Kidney epithelial cell (primary cell): ENCODE measurements around the gene IFT81. TPM values are rescaled to one million over a fixed set of nuclear protein-coding genes. Genes with fewer than 3 reads are reported as not detected.
"Not testable (repeated sequence)": the region's sequence is repeated elsewhere in the genome, so short reads cannot be mapped to it uniquely, and the experiment has no call there.

Experiments
- DNase-seq: peaks from one replicate; pipeline ENCODE4 v3.0.0-alpha.2; 2010; ENCODE audit warnings: low read depth
- H3K27me3 ChIP-seq: 2 replicates; pipeline ENCODE4 v1.6.0; 2011; ENCODE audit warnings: low read length; ENCODE audit not compliant: control insufficient read depth, insufficient read depth
- H3K36me3 ChIP-seq: 2 replicates; pipeline ENCODE4 v1.5.1; 2011; ENCODE audit warnings: low read length; ENCODE audit not compliant: control insufficient read depth, insufficient read depth
- H3K4me3 ChIP-seq: 2 replicates; pipeline ENCODE4 v1.5.1; 2011; ENCODE audit warnings: low read depth, mild to moderate bottlenecking, control low read depth, low read length
- CTCF ChIP-seq: IDR thresholded peaks from 2 replicates; pipeline ENCODE4 v1.5.1; 2011; ENCODE audit warnings: mild to moderate bottlenecking, moderate library complexity, low read length, control low read depth, inconsistent platforms; ENCODE audit not compliant: insufficient read depth, poor library complexity, severe bottlenecking
- total RNA-seq: library from RNA; depleted of rRNA; stranded (reverse); fragments of >200 nt; gene quantifications from 2 replicates; pipeline ENCODE4 v1.2.3, GENCODE V29; 2015

The IFT81 gene
- total RNA-seq, 1 donor from 2014 or later = 6.9 TPM

- no peak for TF ChIP-seq CTCF
- H3K27me3 ChIP-seq = no peaks in the 10 kb centered on the region
- H3K36me3 ChIP-seq = no peaks in the 10 kb centered on the region
- no peak for DNase-seq
- H3K4me3 ChIP-seq = no peak overlapping the region
These were observed 103.0 kb downstream of the IFT81 start for GRCh38 chr12:110227138-110227537.

GRCh38 chr12:110228348-110228747 lies 104.2 kb downstream of the IFT81 start:
- H3K36me3 ChIP-seq, H3K4me3 ChIP-seq, DNase-seq, H3K27me3 ChIP-seq: not testable (repeated sequence)

- Histone ChIP-seq H3K27me3 (no peaks in the 10 kb centered on the region), H3K4me3 (no peak overlapping the region), H3K36me3 (no peaks in the 10 kb centered on the region)
- no peak for DNase-seq
- no peak for TF ChIP-seq CTCF
These were observed 104.6 kb downstream of the IFT81 start for GRCh38 chr12:110228756-110229155.

- Histone ChIP-seq H3K4me3 (no peak overlapping the region), H3K27me3 (no peaks in the 10 kb centered on the region), H3K36me3 (no peaks in the 10 kb centered on the region)
- DNase-seq = no peak
- no peak for TF ChIP-seq CTCF
These were observed 105.3 kb downstream of the IFT81 start for GRCh38 chr12:110229409-110229808.

- H3K36me3 ChIP-seq = no peaks in the 10 kb centered on the region
- H3K27me3 ChIP-seq = no peaks in the 10 kb centered on the region
- no peak for TF ChIP-seq CTCF
- H3K4me3 ChIP-seq = no peak overlapping the region
- no peak for DNase-seq
These were observed 106.5 kb downstream of the IFT81 start for GRCh38 chr12:110230655-110231054.

GRCh38 chr12:110233212-110233903 lies 109.2 kb downstream of the IFT81 start:
- H3K36me3 ChIP-seq = no peaks in the 10 kb centered on the region
- no peak overlapping the region for H3K4me3 ChIP-seq
- DNase-seq = no peak
- H3K27me3 ChIP-seq = no peaks in the 10 kb centered on the region
- TF ChIP-seq CTCF = no peak
